ENCODE results near the gene WNT10A. TPM values are rescaled to one million over a fixed set of nuclear protein-coding genes. Genes with fewer than 3 reads are reported as not detected.

The WNT10A gene
- total and polyA plus RNA-seq, 2 of the 8 experiments (the other 6 are each of a cell fraction or from before 2014, with no cell fraction given), result 0.05 TPM; not detected in 1

GRCh38 chr2:218875692-218876246 is 4.9 kb upstream of the WNT10A start:
- no peak overlapping the region for H3K18ac ChIP-seq (ENCODE audit: extremely low read depth, low read length)
- H2AFZ ChIP-seq (ENCODE audit: low read length), result no peak overlapping the region
- CTCF ChIA-PET (ENCODE audit: partially characterized antibody), result interaction anchor here (0.7 to 21.8 kb wide), 45 partner anchors 12 to 281 kb away, joined by 3 to 783 read pairs (median 5); partner anchors contain the start of genes CDK5R2, CRYBA2, FEV and WNT6
- no peak overlapping the region for H3K4me3 ChIP-seq (ENCODE audit: extremely low read depth in 1 of 4, insufficient read depth in 2 of 4, low read depth in 3 of 4, low read length in 4 of 4)
- no peak overlapping the region for H3K4me2 ChIP-seq (ENCODE audit: insufficient read depth in 1 of 2, low read depth in 2 of 2, low read length in 2 of 2)
- no peak overlapping the region for H3K27ac ChIP-seq (ENCODE audit: low read depth, low read length)
- no peak overlapping the region for H2BK120ac ChIP-seq (replicated peaks; ENCODE audit: low read depth, low read length)
- H3K79me1 ChIP-seq (ENCODE audit: low read depth, low read length), result no peaks in the 10 kb centered on the region
- no peak overlapping the region for H2BK15ac ChIP-seq (ENCODE audit: low read length)
- DNase-seq (ENCODE audit: low read depth in 1 of 2, low spot score in 2 of 2) (no peak), FAIRE-seq (no peak)
- no peak overlapping the region for H4K8ac ChIP-seq (ENCODE audit: extremely low read depth, insufficient read depth, low read length)
- no peak overlapping the region for H2BK12ac ChIP-seq (ENCODE audit: low read depth, low read length)
- 17% methylated on average over 2 of the region's 2 CpGs; no CpG with 5 or more reads in 1 of the 2 experiments for WGBS, 2 experiments (ENCODE audit: extremely low coverage in 1 of 2, insufficient coverage in 1 of 2, insufficient read length in 1 of 2, insufficient replicate concordance in 2 of 2, low coverage in 1 of 2, low lambda C conversion rate in 2 of 2, missing lambda C conversion rate in 1 of 2)
- H3K79me2 ChIP-seq (ENCODE audit: control insufficient read depth in 1 of 2, insufficient read depth in 2 of 2, low read length in 2 of 2), result no peaks in the 10 kb centered on the region
- no peak overlapping the region for H3K56ac ChIP-seq (replicated peaks; ENCODE audit: insufficient read length, low read depth, low read length)
- H3K23me2 ChIP-seq (ENCODE audit: low read depth, low read length), result peaks cover 6% of the 10 kb centered on the region; the same call in 1 of the 2 replicates
- H2BK20ac ChIP-seq (ENCODE audit: low read length), result no peak overlapping the region
- H4K5ac ChIP-seq (ENCODE audit: insufficient read length, low read depth, low read length), result no peak overlapping the region
- no peak overlapping the region for H3K9ac ChIP-seq (replicated peaks in 1 of 4; ENCODE audit: extremely low read depth in 1 of 4, low read depth in 3 of 4, low read length in 3 of 4)
- no peak overlapping the region for H3K14ac ChIP-seq (ENCODE audit: insufficient read length)
- peaks cover 0 to 12% (median 0%) of the 10 kb centered on the region in 4 experiments; a peak in 1 of 8 replicates for H3K36me3 ChIP-seq (ENCODE audit: control insufficient read depth in 2 of 4, insufficient read depth in 4 of 4, low read length in 3 of 4)
- TF ChIP-seq TBP (IDR thresholded peaks at IDR 0.05; ENCODE audit: low read depth, low read length), result no peak
- no peak for TF ChIP-seq HDAC6 (IDR thresholded peaks at IDR 0.05; ENCODE audit: low read depth, low read length)
- TF ChIP-seq SP2 (IDR thresholded peaks at IDR 0.05; ENCODE audit: low read length), result no peak
- H2BK5ac ChIP-seq (ENCODE audit: low read depth, low read length), result no peak overlapping the region
- no peak overlapping the region for H4K91ac ChIP-seq (replicated peaks; ENCODE audit: insufficient read length, low read length)
- H3K9me3 ChIP-seq (ENCODE audit: insufficient read depth in 2 of 2, low read depth in 1 of 2, low read length in 1 of 2), result no peaks in the 10 kb centered on the region; a peak in 1 of 4 replicates
- no peak overlapping the region for H2AK5ac ChIP-seq (ENCODE audit: low read depth, low read length)
- H3K27me3 ChIP-seq (replicated peaks in 1 of 4; ENCODE audit: control insufficient read depth in 3 of 4, extremely low read depth in 1 of 4, insufficient read depth in 3 of 4, low read length in 3 of 4), result peaks cover 97 to 100% (median 99%) of the 10 kb centered on the region in 4 experiments
- POLR2A ChIA-PET (ENCODE audit: partially characterized antibody), result interaction anchor here (0.6 to 2.2 kb wide), 6 partner anchors 16 to 119 kb away, joined by 3 to 9 read pairs (median 3); no protein-coding TSS in a partner anchor
- H3K4ac ChIP-seq (replicated peaks; ENCODE audit: insufficient read length, low read depth, low read length), result no peak overlapping the region
- no peak overlapping the region for H3K23ac ChIP-seq (ENCODE audit: insufficient read length)
- peaks cover 0 to 48% (median 27%) of the 10 kb centered on the region in 4 experiments; a peak in 6 of 7 replicates for H3K4me1 ChIP-seq (replicated peaks in 1 of 4; ENCODE audit: control insufficient read depth in 3 of 4, insufficient read depth in 4 of 4, low read length in 3 of 4)
- peaks cover 14 to 33% of the 10 kb centered on the region in 2 experiments for H4K20me1 ChIP-seq (replicated peaks in 1 of 2; ENCODE audit: control insufficient read depth in 1 of 2, insufficient read depth in 2 of 2, low read length in 2 of 2)

All from H1 (cell line).